Right renal pelvis (tissue), 4 donors: Measurements from ENCODE around the gene YPEL5. TPM values are rescaled to one million over a fixed set of nuclear protein-coding genes. Genes with fewer than 3 reads are reported as not detected.

ENCODE experiments used
- DNase-seq, 4 donors: peaks; one replicate each; pipeline ENCODE4 v3.0.0-alpha.2; 2013; ENCODE audit warnings: low read depth in 4 of 4, low spot score in 3 of 4, missing footprints in 1 of 4
- polyA plus RNA-seq, 4 donors: library from polyadenylated mRNA; unstranded; fragments of 120-200 nt; gene quantifications; one replicate each; pipeline ENCODE4 v1.2.1, GENCODE V29; 2013; ENCODE audit not compliant: insufficient read length in 4 of 4

YPEL5 gene
- polyA plus RNA-seq, 4 donors: 107 to 147 (median 129) TPM

GRCh38 chr2:30201990-30202389, 55.2 kb downstream of the YPEL5 start:
- DNase-seq: no peak

GRCh38 chr2:30203156-30203555, 56.3 kb downstream of the YPEL5 start:
- no peak for DNase-seq

- DNase-seq: no peak
These were observed 57.5 kb downstream of the YPEL5 start for GRCh38 chr2:30204281-30204680.

GRCh38 chr2:30205456-30205855, 58.6 kb downstream of the YPEL5 start:
- DNase-seq: no peak

- no peak for DNase-seq
These were observed 59.9 kb downstream of the YPEL5 start for GRCh38 chr2:30206461-30207430.

GRCh38 chr2:30208453-30208852, 61.6 kb downstream of the YPEL5 start:
- DNase-seq: peak in 3 of 4 donors; percentile 38 to 64 (median 55)

GRCh38 chr2:30209227-30209626, 62.4 kb downstream of the YPEL5 start:
- DNase-seq: no peak

Other genes starting within 250 kb of the YPEL5 start
- under 1 TPM; 0.11 to 0.50 (median 0.29) TPM for gene ALK, start 225.4 kb upstream of the YPEL5 start, polyA plus RNA-seq
- 100 to 1,000 TPM; 106 to 126 (median 113) TPM for gene LBH, start 84.5 kb downstream of the YPEL5 start, polyA plus RNA-seq